CD4-positive, alpha-beta T cell treated with Interleukin-21 for 1 hour (primary cell): ENCODE data around the gene ST6GAL1.
"Not testable (repeated sequence)": the region's sequence is repeated elsewhere in the genome, so short reads cannot be mapped to it uniquely, and the experiment has no call there.

Experiments
- DNase-seq: peaks from one replicate; pipeline ENCODE4 v3.0.0-alpha.2; 2020

ST6GAL1 gene

GRCh38 chr3:186946756-186947375, 16.5 kb downstream of the ST6GAL1 start:
- DNase-seq = no peak

DNA sequence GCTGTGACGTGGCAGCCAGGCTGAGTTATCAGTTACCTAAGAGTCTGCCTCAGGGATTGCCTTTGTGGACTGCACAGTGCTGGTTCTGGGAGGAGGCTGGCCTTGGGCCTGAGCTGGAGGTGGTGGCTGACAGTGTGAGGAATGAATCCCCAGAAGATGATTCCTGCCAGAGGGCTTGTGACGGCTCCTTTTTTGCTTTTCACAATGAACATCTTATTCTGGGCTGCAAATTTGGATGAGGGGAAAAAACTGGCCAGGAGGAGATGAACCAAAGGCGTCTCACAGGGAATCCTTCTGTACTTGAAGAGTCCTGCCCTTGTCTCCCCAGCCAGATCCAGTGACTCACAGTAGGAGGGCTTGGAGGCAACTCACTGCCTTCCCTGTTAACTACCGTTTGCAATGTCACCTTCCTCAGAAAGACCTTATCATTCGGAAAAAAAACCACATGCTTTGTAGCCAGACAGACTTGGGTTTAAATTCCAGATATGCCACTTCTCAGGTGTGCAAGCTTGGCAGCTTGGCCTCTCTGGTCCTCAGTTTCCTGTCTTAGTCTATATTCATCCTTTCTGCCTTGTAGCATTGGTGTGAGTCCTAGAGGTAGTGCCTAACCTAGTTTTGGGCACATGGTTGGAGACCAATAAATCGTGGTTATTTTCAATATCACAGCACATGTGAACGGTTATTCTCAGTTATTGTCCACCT, 19.1 kb downstream of the ST6GAL1 start:
- no peak for DNase-seq

DNA sequence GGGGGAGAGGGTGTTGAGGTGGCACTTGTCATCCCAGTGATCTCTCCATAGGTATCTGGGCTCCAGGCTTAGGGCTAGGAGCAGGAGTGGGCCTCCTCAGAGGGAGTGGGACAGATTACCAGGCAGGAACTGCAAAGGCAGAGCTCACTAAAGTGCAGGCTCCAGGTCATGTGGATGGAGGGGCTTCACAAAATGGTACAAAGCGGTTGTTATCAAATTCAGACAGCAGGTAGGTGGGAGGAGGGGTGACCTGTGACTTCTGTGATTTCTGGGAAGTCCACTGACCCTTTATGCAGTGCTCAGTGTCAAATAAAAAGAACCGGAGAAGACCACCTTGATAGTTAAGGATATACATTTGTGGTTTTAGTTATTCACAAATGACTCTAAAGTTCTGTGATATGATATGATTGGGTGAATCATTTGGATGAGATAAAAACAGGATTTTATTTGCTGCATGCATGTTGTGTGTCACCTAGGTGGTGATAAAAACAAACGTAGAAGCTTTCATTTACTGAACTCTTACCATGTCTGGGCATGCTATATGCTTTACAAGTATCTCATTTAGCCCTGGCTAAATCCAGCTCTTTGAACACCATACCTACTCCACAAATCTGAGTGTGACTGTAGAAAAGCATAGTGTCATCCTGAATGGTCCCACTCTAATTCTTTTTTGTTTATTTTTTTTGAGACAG, 20.2 kb downstream of the ST6GAL1 start:
- DNase-seq = no peak

DNA sequence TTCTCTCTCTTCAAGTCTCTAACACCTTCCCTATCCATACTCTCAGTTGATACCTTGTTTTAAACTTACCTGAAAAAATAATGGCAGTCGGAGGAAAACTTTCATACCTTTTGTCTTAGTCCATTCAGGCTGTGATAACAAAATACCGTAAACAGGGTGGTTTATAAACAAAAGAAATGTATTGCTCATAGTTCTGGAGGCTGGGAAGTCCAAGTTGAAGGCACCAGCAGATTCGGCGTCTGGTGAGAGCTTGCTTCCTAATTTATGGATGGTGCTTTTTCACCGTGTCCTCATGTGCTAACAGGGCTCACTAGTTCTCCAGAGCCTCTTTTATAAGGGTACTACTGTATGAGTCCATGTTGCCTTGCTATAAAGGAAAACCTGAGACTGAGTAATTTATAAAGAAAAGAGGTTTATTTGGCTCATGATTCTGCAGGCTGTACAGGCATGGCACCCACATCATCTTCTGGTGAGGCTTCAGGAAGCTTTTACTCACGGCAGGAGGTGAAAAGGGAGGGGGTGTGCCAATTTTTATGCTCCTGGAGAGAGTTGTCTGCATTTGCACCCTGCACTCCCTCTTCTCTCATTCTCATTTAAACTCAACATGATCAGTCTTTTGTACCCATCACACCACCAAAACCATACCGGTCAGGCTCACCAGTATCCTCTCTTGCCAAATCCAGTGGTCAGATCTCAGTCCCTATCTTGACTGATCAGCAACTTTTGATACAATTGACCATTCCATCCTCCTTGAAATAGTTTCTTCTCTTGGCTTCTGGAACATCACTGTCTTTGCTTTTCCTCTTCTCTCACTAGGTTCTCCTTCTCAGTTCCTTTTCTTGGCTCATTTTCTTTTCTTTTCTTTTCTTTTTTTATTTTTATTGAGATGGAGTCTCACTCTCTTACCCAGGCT, 21.6 kb downstream of the ST6GAL1 start:
- DNase-seq = no peak

DNA sequence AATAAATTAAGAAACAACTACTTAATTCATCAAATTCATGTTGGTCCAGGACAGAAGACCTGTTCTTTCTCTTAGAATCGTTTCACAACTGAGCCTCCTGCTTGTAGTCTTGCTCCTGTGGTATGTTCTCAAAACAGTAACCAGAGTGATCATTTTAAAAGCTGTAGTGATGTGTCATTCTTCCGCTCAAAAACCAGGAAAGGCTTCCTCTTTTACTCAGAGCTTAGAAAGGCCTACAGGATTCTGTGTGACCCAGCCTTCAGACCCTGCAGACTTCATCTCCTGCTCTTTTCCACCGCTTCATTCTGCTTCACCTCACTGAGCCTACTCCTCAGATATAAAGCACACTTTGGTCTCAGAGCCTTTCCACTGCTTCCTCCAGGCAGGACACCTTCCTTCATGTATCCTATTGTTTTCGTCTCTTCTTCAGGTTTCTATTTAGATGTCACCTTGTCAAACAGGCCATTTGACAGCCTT, 22.7 kb downstream of the ST6GAL1 start:
- no peak for DNase-seq

GRCh38 chr3:186953992-186954699, 23.8 kb downstream of the ST6GAL1 start:
- DNase-seq = not testable (repeated sequence)

DNA sequence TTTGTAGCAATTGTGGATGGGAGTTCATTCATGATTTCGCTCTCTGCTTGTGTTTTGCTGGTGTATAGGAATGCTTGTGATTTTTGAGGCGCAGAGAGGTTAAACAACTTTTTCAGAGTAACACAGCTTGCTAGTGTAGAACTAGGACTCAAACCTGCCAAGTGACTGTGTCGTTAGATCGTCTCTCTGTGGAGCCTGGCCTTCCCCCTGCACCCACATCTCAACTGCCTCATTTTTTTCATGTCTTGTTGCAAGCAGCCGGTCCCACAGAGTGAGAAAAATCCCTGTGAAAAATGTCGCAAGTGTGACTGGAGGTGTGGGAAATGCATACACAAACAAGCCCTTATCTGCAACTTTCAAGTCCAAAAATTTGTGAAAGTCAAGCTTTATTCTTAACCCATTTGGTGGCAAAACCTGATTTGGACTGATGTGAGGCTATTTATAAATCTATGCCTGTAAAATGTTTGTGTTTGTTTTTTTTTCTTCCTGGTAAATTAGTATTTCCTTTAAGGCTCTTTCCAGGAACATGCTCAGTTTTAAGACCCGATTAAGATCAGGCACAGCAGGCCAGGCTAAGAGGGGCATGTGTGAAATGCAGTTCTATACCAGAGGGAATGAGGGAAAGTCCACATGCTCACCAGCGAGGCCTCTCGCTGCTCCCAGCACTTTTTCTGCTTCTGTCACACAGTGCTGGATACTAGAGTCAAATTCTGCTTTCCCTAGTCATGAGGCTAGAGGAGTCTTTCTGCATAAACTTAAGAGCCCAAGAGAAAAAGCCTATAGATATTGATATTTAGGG, 25.8 kb downstream of the ST6GAL1 start:
- no peak for DNase-seq

GRCh38 chr3:186959029-186959624, 28.8 kb downstream of the ST6GAL1 start:
- DNase-seq = no peak

GRCh38 chr3:186960347-186960746, 30.0 kb downstream of the ST6GAL1 start:
- DNase-seq = no peak

DNA sequence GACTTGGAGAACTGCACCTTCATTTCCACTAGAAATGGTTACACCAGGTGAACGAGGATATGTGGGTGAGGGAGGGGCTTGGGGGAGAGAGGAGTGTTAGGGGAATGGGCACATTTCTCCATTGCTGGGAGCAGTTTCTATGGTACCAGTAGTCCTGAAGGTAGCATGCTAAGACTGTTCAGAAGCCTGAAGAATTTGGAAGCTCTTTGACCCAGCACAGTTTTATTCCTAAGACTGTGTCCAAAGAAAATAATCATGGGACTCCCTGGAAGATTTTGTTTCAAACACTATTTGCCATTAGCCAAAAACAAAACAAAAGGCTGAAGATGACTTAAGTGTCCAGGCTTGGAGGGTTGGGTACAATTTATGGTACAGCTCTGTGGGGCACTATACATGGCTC, 32.1 kb downstream of the ST6GAL1 start:
- no peak for DNase-seq

GRCh38 chr3:186963636-186964035, 33.3 kb downstream of the ST6GAL1 start:
- no peak for DNase-seq

- DNase-seq = no peak
Observed at GRCh38 chr3:186964071-186964470, 33.7 kb downstream of the ST6GAL1 start.

- no peak for DNase-seq
Observed at GRCh38 chr3:186964616-186965015, 34.3 kb downstream of the ST6GAL1 start.

GRCh38 chr3:186965141-186965879, 35.0 kb downstream of the ST6GAL1 start:
- no peak for DNase-seq

- DNase-seq = no peak
Observed at GRCh38 chr3:186966406-186966805, 36.1 kb downstream of the ST6GAL1 start.

- DNase-seq = not testable (repeated sequence)
Observed at GRCh38 chr3:186967236-186967635, 36.9 kb downstream of the ST6GAL1 start.

GRCh38 chr3:186967686-186968085, 37.4 kb downstream of the ST6GAL1 start:
- DNase-seq = no peak

GRCh38 chr3:186969607-186970006, 39.3 kb downstream of the ST6GAL1 start:
- DNase-seq = no peak

GRCh38 chr3:186971106-186971505, 40.8 kb downstream of the ST6GAL1 start:
- not testable (repeated sequence) for DNase-seq

GRCh38 chr3:186971578-186971977, 41.3 kb downstream of the ST6GAL1 start:
- no peak for DNase-seq
